ENCODE measurements around the gene YDJC. TPM values are rescaled to one million over a fixed set of nuclear protein-coding genes. Genes with fewer than 3 reads are reported as not detected.
A peak's percentile ranks its signal among the peaks of the same experiment; 100 is the strongest.

The YDJC gene
- total and polyA plus RNA-seq, 8 donors: 11.2 to 25.1 (median 14.4) TPM

- H3K4me1 ChIP-seq: no peaks in the 10 kb centered on the region
- H3K36me3 ChIP-seq: no peaks in the 10 kb centered on the region
- ATAC-seq (peak; percentile 54 to 90 (median 86)), FAIRE-seq (no peak), DNase-seq (peak in 5 of 6 donors; percentile 62 to 87 (median 65))
- no peak for TF ChIP-seq CTCF (IDR thresholded peaks at IDR 0.05)
- intact Hi-C loops (cut with DNase I): no loop called here
- no peaks in the 10 kb centered on the region for H3K27me3 ChIP-seq
- no peaks in the 10 kb centered on the region for H3K9me3 ChIP-seq
- no peak overlapping the region for H3K27ac ChIP-seq
- 49 to 55% methylated on average over 44 of the region's 44 CpGs for WGBS, 2 donors
- peak overlapping the region; percentile 14 to 50 (median 19) for H3K4me3 ChIP-seq
These were observed 22.3 kb upstream of the YDJC start for GRCh38 chr22:21652010-21652546.

- Histone ChIP-seq H3K27ac (no peak overlapping the region), H3K9me3 (no peaks in the 10 kb centered on the region), H3K4me1 (peaks cover 0 to under 1% (median 0%) of the 10 kb centered on the region in 3 donors), H3K4me3 (peak overlapping the region; percentile 14 to 50 (median 19)), H3K36me3 (no peaks in the 10 kb centered on the region), H3K27me3 (no peaks in the 10 kb centered on the region)
- intact Hi-C loops (cut with DNase I): no loop called here
- ATAC-seq (peak in 3 of 4 donors; percentile 5 to 11 (median 6)), DNase-seq (no peak), FAIRE-seq (no peak)
- no peak for TF ChIP-seq CTCF (IDR thresholded peaks at IDR 0.05)
- 40 to 41% methylated on average over 29 of the region's 29 CpGs for WGBS, 2 donors
These were observed 21.7 kb upstream of the YDJC start for GRCh38 chr22:21651521-21652009.

- 41 to 49% methylated on average over 6 of the region's 6 CpGs for WGBS, 2 donors
- H3K27ac ChIP-seq: no peak overlapping the region
- intact Hi-C loops (cut with DNase I): no loop called here
- ATAC-seq: no peak
- no peaks in the 10 kb centered on the region for H3K9me3 ChIP-seq
- peaks cover 0 to 5% (median 0%) of the 10 kb centered on the region in 3 donors for H3K4me1 ChIP-seq
- DNase-seq: no peak
- FAIRE-seq: no peak
- no peaks in the 10 kb centered on the region for H3K36me3 ChIP-seq
- peak overlapping the region in 2 of 4 donors; percentile 22 to 50 for H3K4me3 ChIP-seq
- no peak for TF ChIP-seq CTCF (IDR thresholded peaks at IDR 0.05)
- no peaks in the 10 kb centered on the region for H3K27me3 ChIP-seq
These were observed 21.1 kb upstream of the YDJC start for GRCh38 chr22:21650823-21651520.

GRCh38 chr22:21650280-21650679 is 20.5 kb upstream of the YDJC start:
- Histone ChIP-seq H3K4me1 (peaks cover 0 to 5% (median 0%) of the 10 kb centered on the region in 3 donors), H3K9me3 (no peaks in the 10 kb centered on the region), H3K36me3 (no peaks in the 10 kb centered on the region), H3K27ac (no peak overlapping the region), H3K4me3 (no peak overlapping the region), H3K27me3 (no peaks in the 10 kb centered on the region)
- no peak for FAIRE-seq
- no peak for TF ChIP-seq CTCF (IDR thresholded peaks at IDR 0.05)
- intact Hi-C loops (cut with DNase I): no loop called here
- no peak for ATAC-seq
- 82 to 91% methylated on average over 7 of the region's 7 CpGs for WGBS, 2 donors
- DNase-seq: no peak
